HepG2 (cell line): Measurements from ENCODE around the gene SLC13A3. TPM values are rescaled to one million over a fixed set of nuclear protein-coding genes. Genes with fewer than 3 reads are reported as not detected.

Experiments
- ATAC-seq: fragments of 200-7000 bp; cut with Tn5 transposase; 3 replicates; pipeline ENCODE4 v1.9.1; 2020; ENCODE audit warnings: mild to moderate bottlenecking, moderate library complexity
- BruUV-seq: library from RNA; stranded (reverse); fragments of 400-500 nt; replicated peaks from 2 replicates; lab custom pipeline; 2021; lab: Mats Ljungman, UMichigan
- CTCF ChIA-PET: fragments of 300-600 bp; formaldehyde crosslinking; extraction: SDS; loops from one replicate; lab custom pipeline; 2021; ENCODE audit warnings: low total read pairs, inconsistent platforms, low intra/inter-chr PET ratio; lab: Yijun Ruan, JAX
- POLR2A ChIA-PET: fragments of 350-600 bp; sonication (Branson Sonifier 250); formaldehyde crosslinking; loops from one replicate; lab custom pipeline; 2020; ENCODE audit warnings: antibody characterized with exemption, inconsistent platforms; lab: Yijun Ruan, JAX
- DNase-seq: peaks from one replicate; pipeline ENCODE4 v3.0.0-alpha.2; 2015; ENCODE audit warnings: low spot score
- FAIRE-seq: peaks from 3 replicates; lab custom pipeline; 2011; peaks lifted over from hg19 to GRCh38; lab: Jason Lieb, UNC
- H2AFZ ChIP-seq: one replicate; pipeline ENCODE4 v1.6.1; 2011; ENCODE audit warnings: low read length, inconsistent platforms
- H3K27ac ChIP-seq: fragments of 300-600 bp; 3 replicates; pipeline ENCODE4 v1.8.0; 2011; ENCODE audit warnings: mixed run types, mild to moderate bottlenecking, mixed read lengths, low read length, inconsistent platforms; ENCODE audit not compliant: insufficient read depth; ENCODE audit errors: extremely low read length
- H3K27me3 ChIP-seq, 2 experiments: fragments of 200-600 bp in 1 of 2; 2 replicates in 1 of 2; 3 replicates in 1 of 2; pipeline versions ENCODE4 v1.6.0 to v1.8.0; 2011; ENCODE audit warnings: low read length in 2 of 2, mild to moderate bottlenecking in 2 of 2, moderate library complexity in 2 of 2, inconsistent platforms in 1 of 2; ENCODE audit not compliant: insufficient read depth in 2 of 2, control insufficient read depth in 1 of 2
- H3K36me3 ChIP-seq, 2 experiments: fragments of 200-600 bp in 1 of 2; replicated peaks in 1 of 2; 2 replicates in 1 of 2; 3 replicates in 1 of 2; pipeline versions ENCODE4 v1.5.1 to v1.8.0; 2011; ENCODE audit warnings: low read length in 2 of 2, inconsistent platforms in 1 of 2; ENCODE audit not compliant: insufficient read depth in 2 of 2, control insufficient read depth in 1 of 2
- H3K4me1 ChIP-seq: 2 replicates; pipeline ENCODE4 v1.5.1; 2012; ENCODE audit warnings: low read length, inconsistent platforms; ENCODE audit not compliant: insufficient read depth
- H3K4me2 ChIP-seq: 2 replicates; pipeline ENCODE4 v1.6.0; 2011; ENCODE audit warnings: low read depth, low read length, inconsistent platforms
- H3K4me3 ChIP-seq, 3 experiments: fragments of 200-600 bp in 1 of 3; sonication (generic), shearing (Covaris generic) in 1 of 3; replicated peaks in 1 of 3; 2 replicates each; pipeline ENCODE4 v1.5.1; 2011 to 2016; ENCODE audit warnings: low read length in 3 of 3, inconsistent platforms in 2 of 3, low read depth in 2 of 3, mild to moderate bottlenecking in 2 of 3, control low read depth in 1 of 3, mixed read lengths in 1 of 3; ENCODE audit not compliant: insufficient read depth in 1 of 3
- H3K79me2 ChIP-seq: one replicate; pipeline ENCODE4 v1.6.1; 2011; ENCODE audit warnings: low read length, inconsistent platforms; ENCODE audit not compliant: insufficient read depth
- H3K9ac ChIP-seq: 2 replicates; pipeline ENCODE4 v1.6.0; 2011; ENCODE audit warnings: mild to moderate bottlenecking, low read depth, low read length, inconsistent platforms; ENCODE audit not compliant: insufficient read depth
- H3K9me3 ChIP-seq: 2 replicates; pipeline ENCODE4 v1.5.1; 2012; ENCODE audit warnings: mild to moderate bottlenecking, low read length
- H4K20me1 ChIP-seq: 2 replicates; pipeline ENCODE4 v1.6.0; 2011; ENCODE audit warnings: inconsistent platforms, mild to moderate bottlenecking, low read length, moderate library complexity; ENCODE audit not compliant: insufficient read depth
- ADNP ChIP-seq: sonication (generic); formaldehyde crosslinking; IDR thresholded peaks from 2 replicates; pipeline ENCODE4 v1.4.0; 2020; ENCODE audit warnings: missing genetic modification reagents
- ARNTL ChIP-seq: sonication (generic); formaldehyde crosslinking; IDR thresholded peaks from 2 replicates; pipeline ENCODE4 v1.4.0; 2020; ENCODE audit warnings: mild to moderate bottlenecking, missing genetic modification reagents
- ATF7-NPFF ChIP-seq: sonication (generic); formaldehyde crosslinking; IDR thresholded peaks from 2 replicates; pipeline ENCODE4 v1.8.1; 2023; ENCODE audit warnings: mild to moderate bottlenecking, low read depth, missing genetic modification reagents, moderate library complexity
- DNMT1 ChIP-seq: sonication (generic); formaldehyde crosslinking; IDR thresholded peaks from 2 replicates; pipeline ENCODE4 v1.5.1; 2020; ENCODE audit warnings: mild to moderate bottlenecking, missing genetic modification reagents
- GATAD1 ChIP-seq: IDR thresholded peaks from 2 replicates; pipeline ENCODE4 v1.6.1; 2016; ENCODE audit warnings: missing genetic modification reagents, missing compliant biosample characterization
- MAFF ChIP-seq: IDR thresholded peaks from 2 replicates; pipeline ENCODE4 v1.6.1; 2011; ENCODE audit warnings: low read depth, low read length, improper control_type of control experiment
- MIXL1 ChIP-seq: IDR thresholded peaks from 2 replicates; pipeline ENCODE4 v1.6.1; 2016
- NFIC ChIP-seq: IDR thresholded peaks from 2 replicates; pipeline ENCODE4 v1.6.1; 2012; ENCODE audit warnings: mild to moderate bottlenecking, low read length, inconsistent platforms
- POLR2AphosphoS5 ChIP-seq: IDR thresholded peaks from 2 replicates; pipeline ENCODE4 v1.6.1; 2012; ENCODE audit warnings: low read depth, low read length
- RCOR2 ChIP-seq: IDR thresholded peaks from 2 replicates; pipeline ENCODE4 v1.6.1; 2016; ENCODE audit warnings: missing biosample characterization, missing genetic modification reagents
- TBX2 ChIP-seq: sonication (generic); formaldehyde crosslinking; IDR thresholded peaks from 2 replicates; pipeline ENCODE4 v1.5.0; 2020; ENCODE audit warnings: missing genetic modification reagents, mild to moderate bottlenecking, borderline replicate concordance
- ZBTB14 ChIP-seq: sonication (generic); formaldehyde crosslinking; IDR thresholded peaks from 2 replicates; pipeline ENCODE4 v1.4.0; 2020; ENCODE audit warnings: missing genetic modification reagents
- ZC3H13 ChIP-seq: sonication (generic); formaldehyde crosslinking; IDR thresholded peaks from 2 replicates; pipeline ENCODE4 v1.8.1; 2023; ENCODE audit warnings: mild to moderate bottlenecking, missing genetic modification reagents, moderate library complexity
- ZMAT5 ChIP-seq: sonication (generic); formaldehyde crosslinking; IDR thresholded peaks from 2 replicates; pipeline ENCODE4 v1.5.0; 2020; ENCODE audit warnings: mild to moderate bottlenecking, low read depth, missing genetic modification reagents, borderline replicate concordance
- ZNF234 ChIP-seq: sonication (generic); formaldehyde crosslinking; conservative IDR thresholded peaks from 2 replicates; pipeline ENCODE4 v1.5.1; 2020; ENCODE audit warnings: mild to moderate bottlenecking, missing genetic modification reagents
- ZNF501 ChIP-seq: sonication (generic); formaldehyde crosslinking; IDR thresholded peaks from 2 replicates; pipeline ENCODE4 v1.5.1; 2020; ENCODE audit warnings: mild to moderate bottlenecking, moderate library complexity, missing genetic modification reagents
- ZNF691 ChIP-seq: sonication (generic); formaldehyde crosslinking; IDR thresholded peaks from 2 replicates; pipeline ENCODE4 v1.4.0; 2020; ENCODE audit warnings: missing genetic modification reagents, low read depth, mild to moderate bottlenecking, borderline replicate concordance
- ZSCAN30 ChIP-seq: sonication (generic); formaldehyde crosslinking; IDR thresholded peaks from 2 replicates; pipeline ENCODE4 v1.5.0; 2020; ENCODE audit warnings: mild to moderate bottlenecking, missing genetic modification reagents
- WGBS: methylation state at CpG from one replicate; pipeline ENCODE4 v1.1.6; 2017; ENCODE audit warnings: low lambda C conversion rate; 5-methylcytosine and 5-hydroxymethylcytosine counted together
- in situ Hi-C: cut with HindIII; loops from 2 replicates; pipeline ENCODE4 v1.10.0; 2017; ENCODE audit warnings: low pct_unique_long_range_greater_than_20kb; ENCODE audit not compliant: extremely low pct_ligation_motif_present
- intact Hi-C: fragments of 100-400 bp; cut with micrococcal nuclease; formaldehyde crosslinking; loops from one replicate; pipeline ENCODE4 v1.10.0; 2022; ENCODE audit not compliant: unreplicated experiment
- polyA plus RNA-seq, 8 experiments: library from polyadenylated mRNA; depleted of rRNA in 3 of 8; stranded (reverse) in 7 of 8; unstranded in 1 of 8; fragments of >200 nt; fragmentation: Illumina TruSeq in 4 of 8; extraction: Trizol in 4 of 8; gene quantifications; 2 replicates each; pipeline versions ENCODE4 v1.2.1 to v1.2.3, GENCODE V29; 2011 to 2016; ENCODE audit warnings: low read depth in 4 of 8, missing spikeins in 1 of 8, mixed read lengths in 1 of 8; ENCODE audit not compliant: insufficient read depth in 1 of 8
- total RNA-seq, 5 experiments: library from RNA; depleted of rRNA; stranded (reverse); fragments of >200 nt; fragmentation: Illumina TruSeq; extraction: Trizol; gene quantifications; 2 replicates each; pipeline ENCODE4 v1.2.3, GENCODE V29; 2016; ENCODE audit warnings: low read depth in 1 of 5
- TF ChIP-seq, protein P1 (sequence below): sonication (generic); formaldehyde crosslinking; IDR thresholded peaks from 2 replicates; pipeline ENCODE4 v1.4.0; 2020; ENCODE audit warnings: missing genetic modification reagents

SLC13A3 gene
- total and polyA plus RNA-seq, 2 of the 13 experiments (the other 11 are each of a cell fraction or from before 2014, with no cell fraction given): 66.5 to 76.0 TPM

GRCh38 chr20:46607849-46608497, 43.3 kb downstream of the SLC13A3 start:
- H3K79me2 ChIP-seq: no peaks in the 10 kb centered on the region
- H4K20me1 ChIP-seq: no peaks in the 10 kb centered on the region
- ChIA-PET CTCF (no interaction called here), POLR2A (interaction anchor here (0.8 to 2.3 kb wide), 24 partner anchors 9 to 244 kb away, joined by 3 to 22 read pairs (median 4); partner anchors contain the start of genes SLC13A3 and TP53RK)
- ATAC-seq (peak; percentile 54), FAIRE-seq (peak; percentile 42), DNase-seq (peak; percentile 68)
- no peaks in the 10 kb centered on the region for H3K27me3 ChIP-seq
- 24% methylated on average over 8 of the region's 8 CpGs for WGBS
- H3K4me2 ChIP-seq: peak overlapping the region; percentile 62
- no TSS peak for BruUV-seq
- peaks cover 65% of the 10 kb centered on the region for H3K4me1 ChIP-seq
- no peak overlapping the region for H2AFZ ChIP-seq
- peak overlapping the region in 1 of 3 experiments; percentile 32; a peak in 2 of 6 replicates for H3K4me3 ChIP-seq
- H3K36me3 ChIP-seq: peaks cover 14 to 31% of the 10 kb centered on the region in 2 experiments
- H3K9ac ChIP-seq: peak overlapping the region; percentile 27
- intact Hi-C loops: loop anchor here (1.0 to 2.0 kb wide), 5 partner anchors 23 to 73 kb away; partner anchors contain the start of gene SLC13A3
- H3K27ac ChIP-seq: peak overlapping the region; percentile 80
- no peaks in the 10 kb centered on the region for H3K9me3 ChIP-seq
- in situ Hi-C loops: no loop called here
- TF ChIP-seq TBX2 (CRISPR knock-in tag): no peak
- TF ChIP-seq ADNP (CRISPR knock-in tag): no peak
- TF ChIP-seq NFIC: peak; percentile 77
- no peak for TF ChIP-seq ZNF234 (CRISPR knock-in tag)
- no peak for TF ChIP-seq ZBTB14
- TF ChIP-seq ZSCAN30: no peak
- TF ChIP-seq ARNTL (CRISPR knock-in tag): no peak
- TF ChIP-seq MAFF: no peak
- no peak for TF ChIP-seq DNMT1 (CRISPR knock-in tag)
- TF ChIP-seq MIXL1: peak; percentile 3; the same call in 1 of the 2 replicates
- TF ChIP-seq POLR2AphosphoS5: no peak
- no peak for TF ChIP-seq ATF7-NPFF (CRISPR knock-in tag)
- TF ChIP-seq ZNF501: no peak
- TF ChIP-seq ZC3H13 (CRISPR knock-in tag): no peak; the same call in 1 of the 2 replicates
- no peak for TF ChIP-seq ZMAT5 (CRISPR knock-in tag)
- TF ChIP-seq GATAD1 (CRISPR knock-in tag): no peak
- TF ChIP-seq RCOR2 (CRISPR knock-in tag): no peak
- TF ChIP-seq, protein P1, sequence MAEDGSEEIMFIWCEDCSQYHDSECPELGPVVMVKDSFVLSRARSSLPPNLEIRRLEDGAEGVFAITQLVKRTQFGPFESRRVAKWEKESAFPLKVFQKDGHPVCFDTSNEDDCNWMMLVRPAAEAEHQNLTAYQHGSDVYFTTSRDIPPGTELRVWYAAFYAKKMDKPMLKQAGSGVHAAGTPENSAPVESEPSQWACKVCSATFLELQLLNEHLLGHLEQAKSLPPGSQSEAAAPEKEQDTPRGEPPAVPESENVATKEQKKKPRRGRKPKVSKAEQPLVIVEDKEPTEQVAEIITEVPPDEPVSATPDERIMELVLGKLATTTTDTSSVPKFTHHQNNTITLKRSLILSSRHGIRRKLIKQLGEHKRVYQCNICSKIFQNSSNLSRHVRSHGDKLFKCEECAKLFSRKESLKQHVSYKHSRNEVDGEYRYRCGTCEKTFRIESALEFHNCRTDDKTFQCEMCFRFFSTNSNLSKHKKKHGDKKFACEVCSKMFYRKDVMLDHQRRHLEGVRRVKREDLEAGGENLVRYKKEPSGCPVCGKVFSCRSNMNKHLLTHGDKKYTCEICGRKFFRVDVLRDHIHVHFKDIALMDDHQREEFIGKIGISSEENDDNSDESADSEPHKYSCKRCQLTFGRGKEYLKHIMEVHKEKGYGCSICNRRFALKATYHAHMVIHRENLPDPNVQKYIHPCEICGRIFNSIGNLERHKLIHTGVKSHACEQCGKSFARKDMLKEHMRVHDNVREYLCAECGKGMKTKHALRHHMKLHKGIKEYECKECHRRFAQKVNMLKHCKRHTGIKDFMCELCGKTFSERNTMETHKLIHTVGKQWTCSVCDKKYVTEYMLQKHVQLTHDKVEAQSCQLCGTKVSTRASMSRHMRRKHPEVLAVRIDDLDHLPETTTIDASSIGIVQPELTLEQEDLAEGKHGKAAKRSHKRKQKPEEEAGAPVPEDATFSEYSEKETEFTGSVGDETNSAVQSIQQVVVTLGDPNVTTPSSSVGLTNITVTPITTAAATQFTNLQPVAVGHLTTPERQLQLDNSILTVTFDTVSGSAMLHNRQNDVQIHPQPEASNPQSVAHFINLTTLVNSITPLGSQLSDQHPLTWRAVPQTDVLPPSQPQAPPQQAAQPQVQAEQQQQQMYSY (CRISPR knock-in tag): 0 out of 2 replicates have a peak, but pooled peaks have one; percentile 10
- TF ChIP-seq ZNF691 (CRISPR knock-in tag): no peak
